ENCODE data around the gene CYP3A5. TPM values are rescaled to one million over a fixed set of nuclear protein-coding genes. Genes with fewer than 3 reads are reported as not detected.
"Not testable (repeated sequence)": the region's sequence is repeated elsewhere in the genome, so short reads cannot be mapped to it uniquely, and the experiment has no call there.

The CYP3A5 gene
- polyA plus RNA-seq, 4 donors = 1.2 to 2.0 (median 1.3) TPM

DNA sequence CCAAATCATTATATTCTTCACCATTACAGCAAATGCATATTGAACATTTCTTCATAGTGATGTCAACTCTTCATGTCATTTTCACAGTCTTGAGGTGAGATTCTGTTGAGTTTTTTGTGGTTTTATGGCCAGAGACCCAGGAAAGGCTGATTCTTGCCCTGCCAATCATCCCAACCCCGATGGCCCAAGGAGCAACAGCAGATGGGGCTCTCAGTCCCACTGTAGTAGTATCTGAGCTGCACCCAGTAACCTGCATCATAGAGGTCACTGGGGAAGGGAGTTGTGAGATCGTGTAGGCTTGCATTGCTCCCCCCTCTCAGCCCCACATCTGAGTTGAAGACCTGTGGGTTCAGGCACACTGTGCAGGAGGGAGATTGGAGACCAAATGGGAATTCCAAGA is 36.3 kb downstream of the CYP3A5 start:
- DNase-seq (ENCODE audit: low read depth in 4 of 4, low spot score in 3 of 4) = no peak

DNA sequence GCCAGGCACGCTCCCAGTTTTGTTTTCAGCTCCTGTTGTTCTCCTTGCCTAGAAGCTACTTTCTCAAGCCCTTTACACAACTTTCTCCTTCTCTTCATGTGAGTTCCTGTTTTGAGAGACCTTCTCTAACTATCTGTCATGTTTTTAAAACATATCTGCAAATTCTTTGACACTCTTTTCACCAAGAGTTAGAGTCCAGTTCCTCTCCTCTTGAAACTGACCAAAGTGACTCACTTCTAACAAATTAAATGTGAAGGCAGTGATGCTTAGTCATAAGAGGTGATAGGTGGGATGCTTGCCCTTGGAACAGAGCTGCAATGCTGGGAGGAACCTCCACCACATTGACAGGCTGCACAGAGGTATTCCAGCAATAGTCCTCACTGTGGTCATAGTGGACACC is 37.8 kb downstream of the CYP3A5 start:
- DNase-seq (ENCODE audit: low read depth in 4 of 4, low spot score in 3 of 4) = no peak

DNA sequence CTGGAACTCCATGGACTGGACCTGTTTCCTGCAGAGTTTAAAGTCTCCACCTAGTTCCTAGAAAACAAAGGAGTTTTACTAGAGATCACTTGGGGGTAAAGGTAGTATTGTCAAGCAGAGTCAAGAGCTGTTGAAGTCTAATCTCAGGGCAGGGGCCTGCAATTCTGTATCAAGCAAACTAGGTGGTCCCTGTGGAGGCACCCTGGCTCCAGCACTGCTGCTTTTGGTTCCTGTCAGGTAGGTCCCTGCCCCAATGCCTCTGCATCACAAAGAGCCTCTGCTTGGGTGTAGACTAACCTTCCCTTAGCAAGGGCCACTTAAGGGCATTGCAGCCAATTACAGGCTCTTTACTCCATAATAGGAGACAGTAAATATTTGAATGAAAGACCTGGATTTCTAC is 40.5 kb downstream of the CYP3A5 start:
- DNase-seq (ENCODE audit: low read depth in 4 of 4, low spot score in 3 of 4) = no peak

DNA sequence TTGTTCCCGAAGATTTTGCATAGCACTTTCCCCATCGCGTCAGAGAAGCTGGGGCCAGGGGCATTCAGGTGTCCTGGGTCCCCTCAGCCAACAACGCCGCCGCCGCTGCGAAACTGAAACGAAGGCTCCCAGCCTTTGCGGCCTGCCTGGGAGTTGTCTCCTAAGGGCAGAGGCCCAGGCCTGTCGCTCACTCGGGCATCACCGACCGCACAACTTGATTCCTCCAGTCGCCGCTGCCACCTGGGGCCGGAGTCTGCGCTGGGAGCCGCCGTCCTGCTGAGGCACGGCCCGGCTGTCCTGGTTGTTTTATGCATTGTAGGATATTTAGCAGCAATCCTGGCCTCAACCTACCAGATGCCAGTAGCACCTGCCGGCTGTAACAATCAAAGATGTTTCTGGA is 41.1 kb downstream of the CYP3A5 start:
- no peak for DNase-seq (ENCODE audit: low read depth in 4 of 4, low spot score in 3 of 4)

DNA sequence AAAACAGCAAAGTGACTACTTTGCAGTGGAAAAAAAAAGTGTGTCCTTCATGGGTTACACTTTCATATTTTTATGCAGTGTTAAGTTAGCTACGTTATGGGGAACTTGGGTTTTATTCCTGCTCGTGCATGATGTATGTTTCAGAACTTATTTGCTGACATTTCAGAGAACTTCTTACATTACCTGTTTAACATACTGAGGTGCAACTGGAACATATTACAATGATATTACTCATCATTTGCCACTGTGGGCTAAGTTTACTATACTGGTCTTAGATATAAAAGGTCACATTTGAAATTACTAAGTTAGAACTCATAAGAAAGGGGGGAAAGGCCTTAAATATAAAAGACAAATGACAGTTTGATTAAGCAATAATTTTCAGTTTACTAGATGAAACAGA is 42.4 kb downstream of the CYP3A5 start:
- DNase-seq (ENCODE audit: low read depth in 4 of 4, low spot score in 3 of 4) = not testable (repeated sequence)

DNA sequence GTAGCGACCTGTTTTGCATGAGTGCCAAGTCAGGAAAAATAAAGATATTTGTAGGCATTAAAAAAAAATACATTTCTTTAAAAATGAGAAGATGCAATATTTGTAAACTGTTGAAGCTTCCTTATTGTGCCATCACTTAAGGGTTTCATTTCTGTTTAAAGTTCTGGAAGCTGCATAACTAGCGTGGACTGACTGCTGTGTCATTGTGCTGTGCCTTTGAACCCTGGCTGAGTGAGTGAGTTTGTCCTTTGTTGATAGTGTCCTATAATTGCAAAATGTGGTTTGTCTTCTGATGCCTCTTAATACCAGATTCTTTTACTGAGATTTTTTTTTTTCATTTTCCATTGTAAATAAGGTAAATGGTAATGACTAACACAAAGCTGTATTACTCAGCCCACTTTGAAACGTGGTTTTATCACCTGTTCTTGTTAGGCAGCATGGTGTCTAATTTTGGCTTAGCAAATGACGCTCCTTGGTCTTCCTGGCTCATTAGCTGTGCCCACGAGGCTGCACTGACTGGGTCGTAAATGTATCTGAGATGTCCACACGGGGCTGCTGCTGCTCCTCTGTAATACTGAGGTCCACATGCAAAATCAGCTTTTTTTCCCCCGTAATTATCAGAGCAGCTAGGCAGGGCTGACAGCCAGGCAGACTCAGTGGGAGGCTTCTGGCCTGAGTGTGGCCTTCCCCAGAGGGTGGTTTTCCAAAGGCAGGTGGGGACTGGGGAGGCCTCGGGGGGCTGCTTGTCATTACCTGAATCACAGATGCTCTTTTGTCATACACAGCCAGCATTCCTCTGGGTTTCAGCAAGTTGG is 48.3 kb downstream of the CYP3A5 start:
- DNase-seq (ENCODE audit: low read depth in 4 of 4, low spot score in 3 of 4) = no peak

DNA sequence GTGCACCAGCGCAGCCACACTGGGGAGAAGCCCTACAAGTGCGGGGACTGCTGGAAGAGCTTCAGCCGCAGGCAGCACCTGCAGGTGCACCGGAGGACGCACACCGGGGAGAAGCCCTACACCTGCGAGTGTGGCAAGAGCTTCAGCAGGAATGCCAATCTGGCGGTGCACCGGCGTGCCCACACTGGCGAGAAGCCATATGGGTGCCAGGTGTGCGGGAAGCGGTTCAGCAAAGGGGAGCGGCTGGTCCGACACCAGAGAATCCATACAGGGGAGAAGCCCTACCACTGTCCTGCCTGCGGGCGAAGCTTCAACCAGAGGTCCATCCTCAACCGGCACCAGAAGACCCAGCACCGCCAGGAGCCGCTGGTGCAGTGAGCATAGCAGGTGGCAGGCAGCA is 50.2 kb downstream of the CYP3A5 start:
- DNase-seq (ENCODE audit: low read depth in 4 of 4, low spot score in 3 of 4) = no peak

DNA sequence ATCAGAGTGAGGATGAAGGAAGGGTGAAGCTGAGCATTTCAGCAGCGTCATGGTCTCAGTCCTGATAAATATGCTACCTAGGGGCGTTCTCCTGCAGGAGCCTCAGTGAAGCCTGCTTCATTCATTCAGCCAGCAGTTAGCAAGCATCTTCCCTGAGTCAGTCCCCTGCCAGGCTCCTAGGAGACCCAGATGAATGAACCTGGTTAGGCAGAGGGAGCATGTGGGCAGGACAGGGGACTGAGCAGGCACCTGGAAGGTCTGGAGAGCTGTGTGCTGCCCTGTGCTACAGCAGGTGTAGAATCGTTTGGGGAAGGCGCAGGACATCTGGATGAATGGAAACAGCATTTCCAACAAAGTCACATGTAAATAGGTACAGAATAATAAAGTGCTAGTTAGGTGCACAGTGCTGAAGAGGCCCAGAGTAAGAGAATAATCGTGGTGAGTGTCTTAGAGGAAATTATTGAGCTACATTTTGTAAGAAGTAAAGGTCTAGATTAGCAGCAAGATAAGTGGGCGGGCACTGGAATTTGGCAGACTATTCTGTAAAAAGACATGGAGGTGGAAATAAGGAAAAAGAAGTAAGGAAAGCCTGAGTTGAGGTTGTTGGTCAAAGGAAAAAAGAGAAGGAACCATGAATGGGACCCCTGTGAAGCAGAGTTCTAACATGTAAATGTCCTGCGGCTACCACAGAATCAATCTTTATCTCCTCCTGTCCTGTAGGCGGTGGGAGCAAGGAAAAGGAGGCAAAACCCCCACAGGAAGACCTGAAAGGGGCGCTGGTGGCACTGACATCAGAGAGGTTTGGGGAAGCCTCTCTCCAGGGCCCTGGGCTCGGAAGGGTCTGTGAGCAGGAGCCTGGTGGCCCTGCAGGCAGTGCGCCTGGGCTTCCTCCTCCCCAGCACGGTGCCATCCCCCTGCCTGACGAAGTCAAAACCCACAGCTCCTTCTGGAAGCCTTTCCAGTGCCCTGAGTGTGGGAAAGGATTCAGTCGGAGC is 51.0 kb downstream of the CYP3A5 start:
- no peak for DNase-seq (ENCODE audit: low read depth in 4 of 4, low spot score in 3 of 4)

DNA sequence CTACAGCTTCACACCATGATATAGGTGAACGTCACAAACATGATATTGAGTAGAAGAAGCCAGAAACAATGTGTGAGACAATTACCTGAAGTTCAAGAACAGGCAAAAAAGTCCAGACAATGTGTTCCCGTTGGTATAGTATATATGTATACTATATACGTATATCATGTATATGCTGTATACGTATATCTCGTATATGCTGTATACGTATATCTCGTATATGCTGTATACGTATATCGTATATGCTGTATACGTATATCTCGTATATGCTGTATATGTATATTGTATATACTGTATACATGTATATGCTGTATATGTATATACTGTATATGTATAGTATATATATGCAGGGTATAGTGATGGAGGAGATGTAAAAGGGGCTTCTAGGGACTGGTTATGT is 52.3 kb downstream of the CYP3A5 start:
- DNase-seq (ENCODE audit: low read depth in 4 of 4, low spot score in 3 of 4) = no peak

DNA sequence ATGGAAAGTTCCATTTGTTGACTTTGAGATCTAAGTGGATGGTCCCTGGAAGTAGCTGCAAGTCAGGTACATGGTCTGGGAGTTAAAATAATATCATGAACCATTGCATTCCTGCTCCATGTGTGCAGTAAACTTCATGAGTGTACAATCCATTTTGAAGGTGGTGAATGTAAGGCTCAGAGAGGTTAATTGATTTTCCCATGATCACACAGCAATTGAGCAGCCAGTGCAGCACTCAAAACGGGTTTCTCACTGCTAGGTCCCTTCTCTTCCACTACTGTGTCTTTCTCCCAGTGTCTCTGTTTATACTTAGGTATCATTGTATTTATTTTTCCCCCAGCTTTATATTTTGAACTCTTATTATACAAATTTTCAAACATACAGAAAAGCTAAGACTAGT is 53.1 kb downstream of the CYP3A5 start:
- no peak for DNase-seq (ENCODE audit: low read depth in 4 of 4, low spot score in 3 of 4)

DNA sequence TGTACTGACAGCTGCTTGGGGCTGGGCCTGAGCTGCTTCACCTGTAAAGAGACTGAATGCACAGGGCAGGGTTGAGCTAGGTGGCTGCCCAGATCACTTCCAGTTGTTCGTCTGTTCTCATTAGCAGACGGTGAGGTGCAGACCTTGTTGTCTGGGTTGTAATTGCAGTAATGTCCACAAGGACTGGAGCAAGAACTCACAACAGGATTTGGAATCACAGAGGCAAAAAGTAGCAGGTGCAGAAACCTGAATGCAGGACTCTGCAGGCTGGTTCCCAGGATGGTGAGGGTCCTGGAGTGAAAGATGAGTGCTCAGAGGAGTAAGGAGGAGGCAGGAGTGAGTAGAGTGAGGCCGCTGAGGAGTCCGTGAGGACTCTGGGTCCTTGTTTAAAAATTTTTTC is 53.8 kb downstream of the CYP3A5 start:
- DNase-seq (ENCODE audit: low read depth in 4 of 4, low spot score in 3 of 4) = no peak

DNA sequence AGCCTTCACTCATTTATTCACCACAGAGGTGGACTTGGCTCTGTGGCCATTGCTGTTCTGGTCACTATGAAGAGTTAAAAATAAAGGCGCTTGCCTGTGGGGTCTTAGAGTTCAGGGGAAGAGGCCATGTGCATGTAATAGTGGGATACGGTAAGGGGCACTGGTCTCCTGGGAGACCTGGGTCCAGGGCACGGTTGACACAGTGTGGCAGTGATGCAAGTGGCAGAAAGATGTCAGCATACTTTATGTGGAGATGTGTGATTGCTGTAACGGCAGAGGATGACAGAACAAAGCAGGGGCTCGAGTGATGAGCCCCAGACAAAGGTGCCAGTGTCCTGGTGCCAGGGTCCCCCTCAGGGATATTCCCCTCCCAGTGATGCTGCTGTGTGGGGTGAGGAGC is 54.5 kb downstream of the CYP3A5 start:
- no peak for DNase-seq (ENCODE audit: low read depth in 4 of 4, low spot score in 3 of 4)

DNA sequence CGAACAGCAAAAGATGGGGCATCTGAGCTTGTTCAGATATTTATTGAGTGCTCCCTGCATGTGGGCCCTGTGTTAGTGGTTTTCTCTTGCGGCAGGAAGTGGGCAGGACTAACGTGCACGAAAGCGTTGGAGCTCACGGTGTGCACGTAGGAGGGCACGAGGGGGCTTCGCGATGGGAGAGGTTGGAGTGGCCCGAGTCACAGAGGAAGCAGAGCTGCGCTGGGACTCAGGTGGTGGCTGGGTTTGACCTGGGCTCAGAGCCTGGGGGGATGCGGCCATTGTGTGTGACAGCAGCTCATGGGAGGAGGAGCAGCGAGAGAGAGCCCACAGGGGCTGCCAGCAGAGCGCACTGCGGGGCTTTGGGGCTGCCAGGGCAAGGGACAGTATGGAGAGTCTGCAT is 55.3 kb downstream of the CYP3A5 start:
- no peak for DNase-seq (ENCODE audit: low read depth in 4 of 4, low spot score in 3 of 4)

DNA sequence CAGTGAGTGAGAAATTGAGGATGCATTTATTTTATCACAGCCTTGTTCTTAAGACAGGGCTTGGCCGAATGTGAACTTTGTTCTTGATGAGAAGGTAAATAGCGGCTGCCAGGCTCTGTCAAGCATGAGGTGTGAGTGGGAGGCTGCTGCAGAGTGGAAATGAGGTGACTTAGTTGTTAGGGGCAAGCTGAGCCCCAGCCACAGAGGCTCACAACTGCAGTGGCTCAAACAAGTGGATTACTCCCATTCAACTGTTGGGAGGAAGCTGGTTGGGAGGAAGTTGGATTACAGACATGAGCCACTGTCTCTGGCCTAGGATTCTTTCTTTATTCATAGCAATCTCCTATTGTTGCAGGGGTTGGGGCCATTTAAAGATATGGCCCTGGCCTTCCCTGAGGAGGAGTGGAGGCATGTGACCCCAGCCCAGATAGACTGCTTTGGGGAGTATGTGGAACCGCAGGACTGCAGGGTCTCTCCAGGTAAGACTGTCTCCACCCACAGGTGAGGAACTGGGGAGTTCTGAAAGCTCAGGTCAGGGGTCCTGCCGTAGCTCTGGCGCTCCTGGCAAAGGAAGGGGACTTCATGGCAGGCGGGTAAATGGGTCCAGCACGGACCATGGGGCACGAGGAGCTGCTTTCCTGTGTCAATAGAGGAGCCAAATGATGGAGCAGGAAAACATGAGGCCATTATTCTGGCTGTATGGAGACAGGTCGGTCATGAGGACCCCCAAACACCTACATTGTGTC is 55.9 kb downstream of the CYP3A5 start:
- DNase-seq (ENCODE audit: low read depth in 4 of 4, low spot score in 3 of 4) = no peak

DNA sequence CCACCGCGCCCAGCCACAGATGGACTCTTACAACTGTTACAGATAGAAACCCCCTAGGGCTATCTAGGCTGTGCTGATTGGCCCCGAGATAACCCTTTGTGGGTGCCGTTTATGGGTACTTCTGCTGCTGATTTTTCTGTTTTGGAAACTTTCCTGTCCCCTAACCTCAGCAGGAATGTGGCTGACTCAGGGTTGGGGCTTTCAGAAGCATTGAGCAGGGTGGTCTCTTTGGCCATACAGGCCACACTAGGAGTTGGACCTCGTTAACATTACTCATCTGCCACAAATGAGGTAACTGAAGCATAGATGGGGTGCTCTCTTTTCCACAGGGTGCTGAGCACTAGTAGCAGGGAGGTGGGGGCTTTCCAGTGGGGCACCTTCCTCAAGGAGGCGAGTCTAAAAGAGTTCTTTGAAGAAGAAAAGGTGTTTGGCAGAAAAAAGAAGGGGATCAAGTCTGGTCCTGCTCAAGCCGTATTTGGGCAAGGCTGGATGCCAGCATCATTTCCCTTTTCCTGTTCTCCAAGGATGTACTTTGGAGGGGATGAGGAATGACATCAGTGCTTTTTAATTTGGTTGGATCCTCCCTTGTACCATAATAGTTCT is 56.6 kb downstream of the CYP3A5 start:
- DNase-seq (ENCODE audit: low read depth in 4 of 4, low spot score in 3 of 4) = no peak

DNA sequence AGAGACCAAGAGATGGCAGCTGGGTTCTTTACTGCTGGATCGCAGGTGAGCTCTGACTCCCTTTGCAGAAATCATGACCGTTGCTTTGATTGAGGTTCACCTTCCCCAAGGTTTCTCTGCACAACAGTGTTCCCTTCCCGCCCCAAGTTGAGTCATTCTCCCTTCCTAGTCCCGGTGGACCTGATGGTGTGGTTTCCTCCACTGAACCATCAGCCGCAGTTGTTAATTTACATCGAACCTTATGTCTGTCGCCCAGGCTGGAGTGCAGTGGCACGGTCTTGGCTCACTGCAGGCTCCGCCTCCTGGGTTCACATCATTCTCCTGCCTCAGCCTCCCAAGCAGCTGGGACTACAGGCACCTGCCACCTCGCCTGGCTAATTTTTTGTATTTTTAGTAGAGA is 57.2 kb downstream of the CYP3A5 start:
- no peak for DNase-seq (ENCODE audit: low read depth in 4 of 4, low spot score in 3 of 4)

DNA sequence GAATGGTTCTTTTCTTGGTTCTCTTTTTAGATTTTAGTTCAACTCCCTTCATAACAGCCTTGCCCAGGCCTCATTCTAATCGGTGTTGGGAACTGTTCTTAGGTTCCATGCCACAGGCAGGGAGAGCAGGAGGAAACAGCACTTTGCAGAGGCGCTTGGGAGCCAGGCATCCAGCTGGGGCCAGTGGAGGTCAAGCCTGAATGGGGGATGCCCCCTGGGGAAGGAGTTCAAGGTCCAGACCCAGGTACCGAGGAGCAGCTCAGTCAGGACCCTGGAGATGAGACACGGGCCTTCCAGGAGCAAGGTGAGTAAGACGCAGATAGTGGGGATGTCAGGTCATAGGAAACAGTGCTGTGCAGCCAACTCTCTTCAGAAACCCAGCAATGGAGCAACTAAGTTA is 58.5 kb downstream of the CYP3A5 start:
- no peak for DNase-seq (ENCODE audit: low read depth in 4 of 4, low spot score in 3 of 4)

DNA sequence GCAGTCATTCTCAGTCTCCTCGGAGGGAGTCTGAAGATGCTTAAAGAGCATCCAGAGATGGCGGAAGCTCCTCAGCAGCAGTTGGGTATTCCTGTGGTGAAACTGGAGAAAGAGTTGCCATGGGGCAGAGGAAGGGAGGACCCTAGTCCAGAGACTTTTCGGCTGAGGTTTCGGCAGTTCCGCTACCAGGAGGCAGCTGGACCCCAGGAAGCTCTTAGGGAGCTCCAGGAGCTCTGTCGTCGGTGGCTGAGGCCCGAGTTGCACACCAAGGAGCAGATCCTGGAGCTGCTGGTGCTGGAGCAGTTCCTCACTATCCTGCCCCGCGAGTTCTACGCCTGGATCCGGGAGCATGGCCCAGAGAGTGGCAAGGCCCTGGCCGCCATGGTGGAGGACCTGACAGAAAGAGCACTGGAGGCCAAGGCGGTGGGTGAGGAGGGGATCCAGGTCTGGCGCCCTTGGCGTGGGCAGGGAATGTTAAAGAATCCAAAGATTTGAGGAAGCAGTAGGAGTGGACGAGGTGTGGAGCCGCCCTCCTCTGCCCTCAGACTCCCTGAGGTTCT is 60.1 kb downstream of the CYP3A5 start:
- no peak for DNase-seq (ENCODE audit: low read depth in 4 of 4, low spot score in 3 of 4)

DNA sequence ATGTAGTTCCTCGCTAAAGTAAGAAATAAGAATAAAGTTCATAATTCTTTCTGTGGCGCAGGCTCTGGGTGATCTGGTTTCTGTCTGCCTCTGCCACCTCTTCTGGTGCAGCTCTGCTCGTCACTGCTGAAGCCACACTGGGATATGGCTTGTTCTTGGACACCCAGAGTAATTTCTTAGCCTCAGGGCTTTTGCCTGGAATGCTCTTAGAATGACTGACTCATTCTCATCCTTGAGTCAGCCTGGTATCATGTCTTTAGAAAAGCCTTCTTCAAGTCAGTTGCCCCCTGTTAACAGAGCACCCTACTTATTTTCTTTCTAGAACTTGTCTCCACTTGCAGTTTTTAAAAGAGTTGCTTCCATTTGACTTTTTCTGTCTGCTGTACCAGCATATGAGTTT is 61.1 kb downstream of the CYP3A5 start:
- no peak for DNase-seq (ENCODE audit: low read depth in 4 of 4, low spot score in 3 of 4)

DNA sequence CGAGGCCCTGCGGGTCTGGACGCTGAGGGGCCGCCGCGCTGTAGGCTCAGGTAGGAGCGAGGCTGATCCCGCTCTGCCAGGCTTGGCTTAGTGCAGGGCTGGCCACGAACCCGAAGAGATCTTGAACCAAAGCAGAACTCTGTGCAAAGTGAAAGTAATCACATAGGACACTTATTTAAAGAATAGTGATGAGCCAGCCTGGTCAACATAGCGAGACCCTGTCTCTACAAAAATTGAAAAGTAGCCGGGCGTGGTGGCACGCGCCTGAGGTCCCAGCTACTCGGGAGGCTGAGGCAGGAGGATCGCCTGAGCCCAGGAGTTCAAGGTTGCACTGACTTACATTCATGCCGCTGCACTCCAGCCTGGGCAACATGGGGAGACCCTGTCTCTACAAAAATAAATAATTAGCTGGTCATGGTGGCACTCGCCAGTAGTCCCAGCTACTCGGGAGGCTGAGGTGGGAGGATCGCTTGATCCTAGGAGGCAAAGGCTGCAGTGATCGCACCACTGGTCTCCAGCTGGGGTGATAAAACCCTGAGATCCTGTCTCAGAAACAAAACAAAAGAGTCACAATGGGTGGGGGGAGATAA is 62.5 kb downstream of the CYP3A5 start:
- DNase-seq (ENCODE audit: low read depth in 4 of 4, low spot score in 3 of 4) = no peak
